ELR (cell line): ENCODE results near the gene PLCB4.
"Not testable (repeated sequence)": the region's sequence is repeated elsewhere in the genome, so short reads cannot be mapped to it uniquely, and the experiment has no call there.

Experiments used
- DNase-seq: peaks from one replicate; pipeline ENCODE4 v3.0.0-alpha.2; 2015; ENCODE audit warnings: low read depth

PLCB4 gene

GRCh38 chr20:9068841-9069663, at the start of gene PLCB4:
Gene PLCB4 (plus strand): TSS chr20:9069087. CDS start chr20:9307815, 238,728 bp downstream.
- peak; percentile 81 for DNase-seq

- no peak for DNase-seq
Measured at GRCh38 chr20:9019833-9020232, 49.1 kb upstream of the PLCB4 start.

GRCh38 chr20:9021216-9021615, 47.7 kb upstream of the PLCB4 start:
- DNase-seq, result no peak

GRCh38 chr20:9021699-9022098, 47.2 kb upstream of the PLCB4 start:
- DNase-seq, result peak; percentile 16

- no peak for DNase-seq
Measured at GRCh38 chr20:9022376-9022775, 46.5 kb upstream of the PLCB4 start.

GRCh38 chr20:9024606-9025005, 44.3 kb upstream of the PLCB4 start:
- DNase-seq, result no peak

- no peak for DNase-seq
Measured at GRCh38 chr20:9025011-9025410, 43.9 kb upstream of the PLCB4 start.

GRCh38 chr20:9025643-9026042, 43.2 kb upstream of the PLCB4 start:
- peak; percentile 83 for DNase-seq

- DNase-seq, result no peak
Measured at GRCh38 chr20:9027626-9028025, 41.3 kb upstream of the PLCB4 start.

GRCh38 chr20:9028419-9028818, 40.5 kb upstream of the PLCB4 start:
- peak; percentile 47 for DNase-seq

GRCh38 chr20:9031991-9032390, 36.9 kb upstream of the PLCB4 start:
- DNase-seq, result no peak

GRCh38 chr20:9032758-9033157, 36.1 kb upstream of the PLCB4 start:
- DNase-seq, result peak; percentile 23

- DNase-seq, result peak; percentile 86
Measured at GRCh38 chr20:9035126-9035525, 33.8 kb upstream of the PLCB4 start.

GRCh38 chr20:9036593-9036992, 32.3 kb upstream of the PLCB4 start:
- peak; percentile 48 for DNase-seq

GRCh38 chr20:9038791-9039535, 29.9 kb upstream of the PLCB4 start:
- DNase-seq, result peak; percentile 43

- DNase-seq, result peak; percentile 45
Measured at GRCh38 chr20:9040863-9041524, 27.9 kb upstream of the PLCB4 start.

GRCh38 chr20:9043364-9043763, 25.5 kb upstream of the PLCB4 start:
- DNase-seq, result no peak

GRCh38 chr20:9047928-9048327, 21.0 kb upstream of the PLCB4 start:
- DNase-seq, result not testable (repeated sequence)

GRCh38 chr20:9051508-9051907, 17.4 kb upstream of the PLCB4 start:
- peak; percentile 99 for DNase-seq

GRCh38 chr20:9052136-9052535, 16.8 kb upstream of the PLCB4 start:
- no peak for DNase-seq

- peak; percentile 32 for DNase-seq
Measured at GRCh38 chr20:9053108-9053507, 15.8 kb upstream of the PLCB4 start.

- peak; percentile 29 for DNase-seq
Measured at GRCh38 chr20:9054176-9054575, 14.7 kb upstream of the PLCB4 start.

GRCh38 chr20:9059931-9060330, 9.0 kb upstream of the PLCB4 start:
- peak; percentile 59 for DNase-seq
